Peyer's patch (tissue), 4 donors: ENCODE data around the gene CRTC1.

Source experiments
- CTCF ChIP-seq, 6 experiments: fragments of 450-650 bp in 4 of 6; fragments of 200-600 bp in 2 of 6; sonication (generic) in 1 of 6; IDR thresholded peaks; one replicate each; pipeline ENCODE4 v1.5.1; 2017 to 2019; ENCODE audit warnings: antibody characterized with exemption in 6 of 6, mild to moderate bottlenecking in 3 of 6, moderate library complexity in 1 of 6
- POLR2A ChIP-seq, 2 donors: fragments of 450-650 bp; IDR thresholded peaks; one replicate each; pipeline ENCODE4 v1.5.1; 2017; ENCODE audit warnings: antibody characterized with exemption in 2 of 2, mild to moderate bottlenecking in 2 of 2, moderate library complexity in 2 of 2

- TF ChIP-seq CTCF (IDR thresholded peaks at IDR 0.05) (no peak), POLR2A (IDR thresholded peaks at IDR 0.05) (no peak)
Observed at GRCh38 chr19:18710996-18711751, 27.7 kb downstream of the CRTC1 start.
